ENCODE data around the gene PLN. TPM values are rescaled to one million over a fixed set of nuclear protein-coding genes. Genes with fewer than 3 reads are reported as not detected.
A peak's percentile ranks its signal among the peaks of the same experiment; 100 is the strongest.

Gene PLN
- total and polyA plus RNA-seq, 9 of the 15 experiments (the other 6 are each of a cell fraction or from before 2014, with no cell fraction given), result 0.03 to 0.30 (median 0.03) TPM; not detected in 6

DNA sequence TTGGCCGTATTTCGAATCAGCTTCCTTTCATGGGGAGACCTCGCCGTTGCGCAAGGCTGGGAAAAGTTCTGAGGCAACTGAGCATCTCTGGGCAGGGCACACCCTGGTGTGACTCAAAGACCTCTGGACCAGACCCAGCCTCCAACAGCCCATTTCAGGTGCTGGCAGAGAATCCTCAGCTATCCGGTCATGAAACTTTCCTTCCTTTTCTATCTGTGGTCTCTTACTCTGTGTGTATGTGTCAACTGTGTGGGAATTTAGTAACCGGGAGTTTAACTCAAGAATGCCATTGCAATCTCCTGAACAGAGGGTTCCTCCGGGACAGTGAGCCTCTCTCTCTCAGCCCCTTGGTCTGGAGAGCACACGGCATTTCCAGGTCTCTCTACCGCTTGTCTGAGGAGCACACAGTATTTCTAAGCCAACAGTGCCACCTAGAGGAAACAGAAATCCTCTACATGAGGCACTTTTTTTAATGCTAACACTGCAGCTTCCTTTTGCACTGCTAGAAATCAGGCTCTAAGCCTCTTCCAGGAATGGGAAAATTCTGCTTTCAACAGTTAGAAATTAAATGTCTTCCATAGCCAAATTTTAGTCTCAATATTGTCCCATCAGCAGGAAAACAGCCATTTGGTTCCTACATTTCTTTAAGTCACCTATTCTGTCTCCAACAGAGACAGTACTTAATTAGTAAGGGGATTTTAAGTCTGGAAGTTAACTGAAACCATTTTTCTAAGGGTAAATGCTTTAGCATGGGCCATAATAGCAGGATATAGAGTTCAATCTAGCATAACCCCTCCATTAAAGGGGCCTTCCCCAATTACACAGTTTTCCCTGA is 32.7 kb downstream of the PLN start (continued):
- TF ChIP-seq FOXK1 (CRISPR knock-in tag; IDR thresholded peaks at IDR 0.05; ENCODE audit: borderline replicate concordance) (0 out of 2 replicates have a peak, but pooled peaks have one; percentile 34), ATF1 (CRISPR knock-in tag; IDR thresholded peaks at IDR 0.05) (no peak), ATF1 (tag; IDR thresholded peaks at IDR 0.05) (no peak), CSDE1 (IDR thresholded peaks at IDR 0.05) (no peak)
- TF ChIP-seq, protein P1, sequence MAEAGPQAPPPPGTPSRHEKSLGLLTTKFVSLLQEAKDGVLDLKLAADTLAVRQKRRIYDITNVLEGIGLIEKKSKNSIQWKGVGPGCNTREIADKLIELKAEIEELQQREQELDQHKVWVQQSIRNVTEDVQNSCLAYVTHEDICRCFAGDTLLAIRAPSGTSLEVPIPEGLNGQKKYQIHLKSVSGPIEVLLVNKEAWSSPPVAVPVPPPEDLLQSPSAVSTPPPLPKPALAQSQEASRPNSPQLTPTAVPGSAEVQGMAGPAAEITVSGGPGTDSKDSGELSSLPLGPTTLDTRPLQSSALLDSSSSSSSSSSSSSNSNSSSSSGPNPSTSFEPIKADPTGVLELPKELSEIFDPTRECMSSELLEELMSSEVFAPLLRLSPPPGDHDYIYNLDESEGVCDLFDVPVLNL (CRISPR knock-in tag; IDR thresholded peaks at IDR 0.05; ENCODE audit: low read depth), result no peak
- TF ChIP-seq, protein P2, sequence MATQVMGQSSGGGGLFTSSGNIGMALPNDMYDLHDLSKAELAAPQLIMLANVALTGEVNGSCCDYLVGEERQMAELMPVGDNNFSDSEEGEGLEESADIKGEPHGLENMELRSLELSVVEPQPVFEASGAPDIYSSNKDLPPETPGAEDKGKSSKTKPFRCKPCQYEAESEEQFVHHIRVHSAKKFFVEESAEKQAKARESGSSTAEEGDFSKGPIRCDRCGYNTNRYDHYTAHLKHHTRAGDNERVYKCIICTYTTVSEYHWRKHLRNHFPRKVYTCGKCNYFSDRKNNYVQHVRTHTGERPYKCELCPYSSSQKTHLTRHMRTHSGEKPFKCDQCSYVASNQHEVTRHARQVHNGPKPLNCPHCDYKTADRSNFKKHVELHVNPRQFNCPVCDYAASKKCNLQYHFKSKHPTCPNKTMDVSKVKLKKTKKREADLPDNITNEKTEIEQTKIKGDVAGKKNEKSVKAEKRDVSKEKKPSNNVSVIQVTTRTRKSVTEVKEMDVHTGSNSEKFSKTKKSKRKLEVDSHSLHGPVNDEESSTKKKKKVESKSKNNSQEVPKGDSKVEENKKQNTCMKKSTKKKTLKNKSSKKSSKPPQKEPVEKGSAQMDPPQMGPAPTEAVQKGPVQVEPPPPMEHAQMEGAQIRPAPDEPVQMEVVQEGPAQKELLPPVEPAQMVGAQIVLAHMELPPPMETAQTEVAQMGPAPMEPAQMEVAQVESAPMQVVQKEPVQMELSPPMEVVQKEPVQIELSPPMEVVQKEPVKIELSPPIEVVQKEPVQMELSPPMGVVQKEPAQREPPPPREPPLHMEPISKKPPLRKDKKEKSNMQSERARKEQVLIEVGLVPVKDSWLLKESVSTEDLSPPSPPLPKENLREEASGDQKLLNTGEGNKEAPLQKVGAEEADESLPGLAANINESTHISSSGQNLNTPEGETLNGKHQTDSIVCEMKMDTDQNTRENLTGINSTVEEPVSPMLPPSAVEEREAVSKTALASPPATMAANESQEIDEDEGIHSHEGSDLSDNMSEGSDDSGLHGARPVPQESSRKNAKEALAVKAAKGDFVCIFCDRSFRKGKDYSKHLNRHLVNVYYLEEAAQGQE (IDR thresholded peaks at IDR 0.05; ENCODE audit: borderline replicate concordance), result peak; percentile 20; the same call in 1 of the 2 replicates
- TF ChIP-seq, protein P2 (CRISPR knock-in tag; IDR thresholded peaks at IDR 0.05; ENCODE audit: low read depth), result no peak
